Activated CD4-positive, CD25-positive, alpha-beta regulatory T cell treated with anti-CD3 and anti-CD28 coated beads, Interleukin-2, amount 50 U/mL, for 16 hours (primary cell): ENCODE data around the gene ST3GAL6.

Experiments used
- DNase-seq: peaks from one replicate; pipeline ENCODE4 v3.0.0-alpha.2; 2020; ENCODE audit warnings: low read depth, low spot score

Gene ST3GAL6

GRCh38 chr3:98776140-98776493 lies 13.0 kb downstream of the ST3GAL6 start:
- no peak for DNase-seq

DNA sequence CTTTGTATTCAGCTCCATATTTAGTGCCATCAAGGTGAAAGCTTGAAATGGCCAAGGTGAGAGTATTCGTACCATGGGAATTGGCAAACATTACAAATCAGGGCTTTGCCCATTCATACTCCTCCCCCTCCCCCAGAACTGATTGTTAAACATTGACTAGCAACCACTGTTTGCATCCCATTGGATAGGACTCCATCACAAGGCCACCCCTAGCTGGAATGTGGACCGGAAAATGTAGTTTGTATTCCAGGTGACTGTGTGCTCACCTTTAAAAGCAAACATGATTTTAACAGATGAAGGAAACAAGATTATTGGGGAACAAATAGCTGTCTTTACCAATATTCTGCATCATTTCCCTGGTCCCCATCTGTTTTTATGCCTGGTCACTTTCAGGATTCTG lies 14.1 kb downstream of the ST3GAL6 start:
- DNase-seq, result no peak

DNA sequence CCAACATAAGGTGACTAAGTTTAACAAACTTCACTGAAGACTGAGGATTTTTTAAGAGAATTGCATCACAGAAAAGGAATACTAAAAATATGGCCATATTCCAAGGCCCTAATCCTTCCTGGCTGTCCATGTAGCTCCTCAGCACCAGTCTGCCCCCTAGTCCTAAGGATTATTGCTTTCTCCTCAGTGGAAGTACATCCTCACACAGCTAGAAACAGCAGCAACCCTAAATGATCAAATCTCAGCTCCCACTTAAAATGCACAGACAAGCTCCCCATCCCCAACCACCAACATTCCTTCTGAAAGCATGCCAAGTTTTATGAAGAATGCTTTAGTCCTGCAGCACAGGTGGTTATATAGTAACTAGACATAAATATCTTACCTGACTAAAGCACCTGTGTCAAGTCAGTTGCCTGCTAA lies 14.7 kb downstream of the ST3GAL6 start:
- DNase-seq, result no peak

DNA sequence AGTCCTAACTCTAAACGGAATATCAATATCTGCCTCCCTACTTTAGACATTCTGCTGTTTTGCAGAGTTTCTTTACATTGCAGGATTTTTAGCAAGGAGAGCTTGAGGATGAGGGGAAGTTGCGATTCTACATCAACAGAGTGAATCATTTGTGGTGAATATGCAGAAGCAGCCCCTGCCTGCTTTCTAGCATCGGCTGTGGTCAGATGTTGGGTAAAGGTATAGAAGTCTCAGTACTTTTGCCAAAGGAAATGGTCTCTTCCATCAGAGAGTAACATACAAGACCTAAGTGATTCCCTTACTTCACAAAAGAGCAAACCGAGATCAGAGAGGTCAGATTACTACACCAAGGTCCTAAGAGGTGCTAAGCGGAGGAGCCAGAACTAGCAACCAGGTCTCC lies 15.2 kb downstream of the ST3GAL6 start:
- no peak for DNase-seq

GRCh38 chr3:98778852-98779413 lies 15.8 kb downstream of the ST3GAL6 start:
- no peak for DNase-seq

- no peak for DNase-seq
These were observed 16.6 kb downstream of the ST3GAL6 start for GRCh38 chr3:98779541-98780335.

DNA sequence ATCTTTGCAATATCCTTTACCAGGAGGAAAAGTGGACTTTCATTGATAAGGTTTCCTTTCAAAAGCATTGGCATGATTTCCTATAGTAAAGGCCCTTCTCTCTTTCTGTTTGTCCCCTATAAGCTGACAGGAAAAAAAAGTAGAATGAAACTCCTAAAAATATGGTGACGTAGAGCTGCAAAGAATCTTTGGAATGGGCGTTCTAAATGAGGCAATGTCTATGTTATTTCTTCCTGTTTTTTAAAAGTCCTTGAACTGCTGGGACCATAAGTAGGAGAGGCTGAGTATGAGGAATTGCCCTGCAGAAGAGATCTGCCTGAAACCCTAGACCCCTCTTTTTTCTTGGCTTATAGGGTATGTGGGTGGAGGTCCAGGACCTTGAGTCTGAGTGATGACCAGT lies 17.2 kb downstream of the ST3GAL6 start:
- DNase-seq, result no peak

DNA sequence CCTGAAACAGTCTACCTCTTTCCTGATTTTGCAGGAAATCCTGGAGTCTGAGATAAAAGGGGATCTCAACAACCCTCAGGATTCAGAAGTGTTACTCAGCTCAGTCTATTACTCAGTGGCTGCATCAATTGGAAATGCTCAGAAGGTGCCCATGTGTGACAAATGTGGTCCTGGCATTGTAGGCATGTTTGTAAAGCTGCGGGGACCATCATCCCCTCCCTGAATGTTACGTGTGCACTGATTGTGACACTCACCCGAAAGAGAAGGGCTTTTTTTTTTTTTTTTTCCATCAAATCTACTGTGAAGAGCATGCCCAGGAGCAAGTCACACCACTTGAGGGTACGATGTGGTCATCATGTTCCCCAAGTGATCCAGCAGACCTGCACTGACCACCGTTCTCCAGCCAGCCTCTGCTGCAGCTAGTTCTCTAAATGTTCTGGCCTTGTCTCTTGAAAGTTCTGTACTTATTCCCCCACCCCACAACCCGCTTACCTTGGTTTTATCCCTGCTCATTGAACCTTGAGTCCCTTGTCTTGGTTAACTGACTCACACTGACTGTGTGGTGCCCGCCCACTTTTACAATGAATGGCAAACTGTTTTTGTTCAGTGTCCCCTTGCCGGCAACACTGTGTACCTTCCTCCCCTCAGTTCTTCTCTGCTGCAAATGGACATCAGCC lies 19.8 kb downstream of the ST3GAL6 start:
- DNase-seq, result no peak

DNA sequence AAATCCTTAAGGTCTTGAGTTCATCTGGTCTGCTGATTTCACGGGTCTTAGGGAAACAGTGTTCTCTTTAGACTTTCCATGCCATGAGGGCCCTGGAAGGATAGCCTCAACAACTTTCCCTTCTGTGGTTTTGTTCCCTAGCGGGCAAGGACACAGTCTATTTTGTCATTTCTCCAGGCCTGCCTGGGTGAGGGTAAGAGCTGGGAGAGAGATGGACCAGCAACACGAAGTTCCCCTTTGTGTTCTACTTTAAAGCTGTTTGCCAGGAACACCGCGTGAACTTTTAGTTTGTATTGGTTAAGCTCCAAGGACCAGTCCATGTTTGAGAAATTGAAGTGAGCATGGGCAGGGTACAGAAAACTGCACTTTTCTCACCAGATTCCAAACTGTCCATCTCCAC lies 20.9 kb downstream of the ST3GAL6 start:
- no peak for DNase-seq

GRCh38 chr3:98784666-98785600 lies 21.8 kb downstream of the ST3GAL6 start:
- no peak for DNase-seq

DNA sequence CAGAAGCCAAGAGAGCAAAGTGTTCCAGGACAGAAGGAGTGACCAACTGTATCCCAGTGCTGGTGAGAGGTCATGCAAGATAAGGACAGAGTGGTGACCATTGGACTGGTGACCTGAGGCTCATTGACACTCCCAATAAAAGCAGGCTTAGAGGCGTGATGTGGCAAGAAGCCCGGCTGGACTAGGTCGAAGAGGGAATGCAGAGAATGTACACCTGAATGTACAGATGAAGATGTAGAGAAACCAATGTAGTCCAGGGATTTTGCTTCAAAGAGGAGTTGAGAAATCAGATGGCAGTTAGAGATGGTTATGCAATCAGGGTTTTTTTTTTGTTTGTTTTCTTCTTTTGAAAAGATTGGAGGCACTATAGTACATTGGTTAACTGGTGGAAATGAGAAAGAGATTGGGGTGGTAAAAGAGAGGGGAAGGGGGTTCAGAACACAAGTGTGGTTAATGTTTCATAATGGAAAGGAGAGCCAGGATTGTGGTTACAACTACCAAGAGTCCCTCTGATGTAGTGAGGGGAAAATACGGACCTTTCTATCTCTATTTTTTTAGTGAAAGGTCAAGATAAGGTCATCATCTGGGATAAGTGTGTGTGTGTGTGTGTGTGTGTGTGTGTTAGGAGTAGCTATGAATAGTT lies 23.3 kb downstream of the ST3GAL6 start:
- DNase-seq, result no peak

DNA sequence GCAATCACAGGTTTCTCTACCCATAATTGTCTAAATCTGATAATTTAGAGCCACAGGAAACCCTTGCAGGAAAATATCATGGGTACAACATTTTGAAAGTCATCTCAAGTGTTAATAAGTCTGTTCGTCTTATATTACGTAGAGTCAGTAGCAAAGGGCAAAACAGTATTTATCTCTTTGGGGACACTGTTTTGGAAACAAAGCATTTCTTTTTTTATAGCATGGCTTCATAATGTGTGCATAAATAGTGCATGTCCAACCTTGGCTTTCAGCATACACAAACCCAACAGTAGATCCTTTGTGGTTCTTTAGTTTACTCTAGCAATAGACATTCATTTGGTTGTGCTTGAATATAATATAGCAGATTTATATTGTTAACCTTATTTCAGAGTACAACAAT lies 24.0 kb downstream of the ST3GAL6 start:
- DNase-seq, result no peak

GRCh38 chr3:98788651-98789050 lies 25.5 kb downstream of the ST3GAL6 start:
- no peak for DNase-seq

DNA sequence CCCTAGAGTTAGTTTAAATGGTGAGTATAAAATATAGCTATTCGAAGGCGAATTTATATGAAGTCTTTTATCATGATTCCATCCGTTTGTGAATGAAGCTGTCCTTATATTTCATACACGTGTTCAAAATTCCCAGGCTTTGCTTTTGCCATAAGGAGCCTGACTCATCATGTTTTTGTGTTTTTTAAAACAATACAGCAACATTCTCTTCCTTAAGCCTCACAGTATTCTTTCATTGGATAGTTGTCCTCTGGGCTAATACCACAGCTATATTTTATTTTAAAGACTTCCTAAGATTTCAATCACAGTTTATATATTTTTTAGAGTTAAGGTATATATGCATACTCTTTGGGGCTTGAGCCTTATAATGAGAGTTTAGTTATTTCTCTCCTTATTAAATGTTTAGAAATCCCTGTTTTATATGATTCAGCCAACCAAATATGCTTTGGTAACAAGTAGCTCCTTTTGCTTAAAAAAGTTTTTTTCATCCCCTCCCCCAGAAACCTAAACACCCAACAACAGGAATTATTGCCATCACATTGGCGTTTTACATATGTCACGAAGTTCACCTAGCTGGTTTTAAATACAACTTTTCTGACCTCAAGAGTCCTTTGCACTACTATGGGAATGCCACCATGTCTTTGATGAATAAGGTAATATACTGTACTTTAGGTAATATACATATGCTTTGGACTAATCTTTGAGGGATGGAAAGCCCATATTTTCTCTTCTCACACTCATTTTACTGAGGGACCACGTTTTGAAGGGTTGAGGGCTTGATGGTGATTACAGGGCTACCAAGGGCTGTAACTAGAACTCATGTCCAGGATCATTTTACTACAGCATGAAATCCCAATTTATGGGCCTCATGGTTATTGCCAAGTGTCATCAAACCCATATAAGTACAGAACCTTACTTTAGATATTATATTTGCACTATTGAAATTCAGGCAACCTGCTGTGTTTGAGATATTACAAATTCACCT lies 28.5 kb downstream of the ST3GAL6 start:
- DNase-seq, result no peak

DNA sequence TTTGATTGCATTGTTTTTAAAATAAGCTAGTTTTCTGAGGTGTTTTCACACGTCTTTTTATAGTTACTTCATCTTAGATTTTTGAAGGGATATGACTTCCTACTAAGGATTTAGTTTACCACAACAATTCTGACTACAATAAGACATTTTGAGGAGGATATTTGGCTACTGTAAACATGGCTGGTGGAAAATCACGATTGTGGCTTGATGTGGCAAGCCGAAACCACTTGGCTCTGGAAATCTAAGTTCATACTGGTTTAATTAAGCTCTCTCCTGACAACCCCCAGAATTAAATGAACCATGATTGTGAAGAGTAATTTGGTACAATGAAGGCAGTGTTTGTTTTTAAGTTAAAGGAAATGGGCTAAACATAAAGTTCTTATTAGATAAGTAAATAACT lies 30.8 kb downstream of the ST3GAL6 start:
- no peak for DNase-seq

DNA sequence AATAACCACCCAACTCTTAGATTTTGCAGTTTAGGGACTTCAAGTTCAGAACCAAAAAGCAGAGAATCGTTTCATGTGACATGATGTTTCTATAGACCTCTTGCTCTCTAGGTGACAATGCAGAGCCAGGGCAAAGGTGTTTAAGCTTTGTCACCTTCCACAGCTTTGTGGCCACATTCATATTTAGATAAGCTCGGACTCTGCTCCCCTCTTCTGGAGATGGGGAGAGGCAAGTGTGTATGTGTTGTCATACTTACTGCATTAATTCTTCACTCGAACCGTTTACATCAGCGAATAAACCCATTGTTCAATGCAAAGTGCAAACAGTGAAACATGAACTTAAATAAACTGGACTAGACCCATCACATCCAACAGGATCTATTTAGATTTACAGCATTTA lies 33.2 kb downstream of the ST3GAL6 start:
- DNase-seq, result no peak

GRCh38 chr3:98797905-98798304 lies 34.8 kb downstream of the ST3GAL6 start:
- no peak for DNase-seq

DNA sequence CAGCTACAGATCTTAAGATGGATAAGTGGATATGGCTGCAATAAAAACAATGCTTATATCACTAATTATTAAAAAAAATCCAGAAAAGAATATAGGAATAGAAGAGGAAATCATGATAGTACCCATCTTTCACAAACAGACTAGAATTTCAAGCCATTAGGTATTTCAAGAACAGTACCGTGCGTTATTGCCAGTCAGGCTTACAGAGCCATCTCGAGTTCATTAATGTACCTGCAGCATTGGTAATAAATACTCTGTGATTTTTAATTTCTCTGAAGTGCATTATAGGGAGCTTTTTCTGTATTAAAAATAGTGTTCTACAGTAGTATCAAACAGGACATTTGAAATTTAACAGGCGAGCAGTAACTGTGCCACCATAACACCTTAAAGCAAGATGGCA lies 35.7 kb downstream of the ST3GAL6 start:
- no peak for DNase-seq

GRCh38 chr3:98799479-98799878 lies 36.3 kb downstream of the ST3GAL6 start:
- DNase-seq, result no peak

DNA sequence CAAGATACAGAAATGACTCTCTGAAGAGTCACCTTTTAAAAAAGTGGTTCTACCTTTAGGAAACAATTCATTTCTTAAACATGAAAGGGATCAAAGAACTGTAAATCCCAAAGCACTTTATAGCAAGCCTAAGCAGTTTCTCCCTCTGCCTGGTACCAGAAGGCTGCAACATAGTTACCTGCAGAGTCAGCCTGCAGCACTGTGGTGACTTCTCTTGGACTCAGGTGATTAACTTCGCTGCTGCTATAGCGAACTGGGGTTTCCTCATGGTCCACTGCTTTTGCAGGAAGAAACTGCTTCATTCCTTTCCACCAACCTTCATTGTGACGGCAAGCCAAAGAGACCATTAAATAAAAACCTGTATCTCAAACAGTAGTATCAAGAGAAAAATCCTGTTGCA lies 37.3 kb downstream of the ST3GAL6 start:
- DNase-seq, result no peak
